HG03354 (cell line): ENCODE data around the gene FNDC3A.
"Not testable (repeated sequence)": the region's sequence is repeated elsewhere in the genome, so short reads cannot be mapped to it uniquely, and the experiment has no call there.

ENCODE experiments used
- ATAC-seq: cut with Tn5 transposase; IDR thresholded peaks from one replicate; pipeline ENCODE4 v1.9.1; 2021; ENCODE audit warnings: mild to moderate bottlenecking; ENCODE audit not compliant: unreplicated experiment, poor library complexity, severe bottlenecking

Gene FNDC3A

GRCh38 chr13:49116873-49117272 is 141.2 kb downstream of the FNDC3A start:
- ATAC-seq, result no peak

DNA sequence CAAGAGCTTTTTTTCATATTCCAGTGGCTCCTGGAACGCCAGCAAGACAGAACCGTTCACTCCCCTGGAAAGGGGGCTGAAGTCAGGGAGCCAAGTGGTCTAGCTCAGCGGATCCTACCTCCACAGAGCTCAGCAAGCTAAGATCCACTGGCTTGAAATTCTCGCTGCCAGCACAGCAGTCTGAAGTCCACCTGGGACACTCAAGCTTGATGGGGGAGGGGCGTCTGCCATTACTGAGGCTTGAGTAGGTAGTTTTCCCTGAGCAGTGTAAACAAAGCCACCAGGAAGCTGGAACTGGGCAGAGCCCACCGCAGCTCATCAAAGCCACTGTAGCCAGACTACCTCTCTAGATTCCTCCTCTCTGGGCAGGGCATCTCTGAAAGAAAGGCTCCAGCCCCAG is 142.7 kb downstream of the FNDC3A start:
- ATAC-seq, result not testable (repeated sequence)

DNA sequence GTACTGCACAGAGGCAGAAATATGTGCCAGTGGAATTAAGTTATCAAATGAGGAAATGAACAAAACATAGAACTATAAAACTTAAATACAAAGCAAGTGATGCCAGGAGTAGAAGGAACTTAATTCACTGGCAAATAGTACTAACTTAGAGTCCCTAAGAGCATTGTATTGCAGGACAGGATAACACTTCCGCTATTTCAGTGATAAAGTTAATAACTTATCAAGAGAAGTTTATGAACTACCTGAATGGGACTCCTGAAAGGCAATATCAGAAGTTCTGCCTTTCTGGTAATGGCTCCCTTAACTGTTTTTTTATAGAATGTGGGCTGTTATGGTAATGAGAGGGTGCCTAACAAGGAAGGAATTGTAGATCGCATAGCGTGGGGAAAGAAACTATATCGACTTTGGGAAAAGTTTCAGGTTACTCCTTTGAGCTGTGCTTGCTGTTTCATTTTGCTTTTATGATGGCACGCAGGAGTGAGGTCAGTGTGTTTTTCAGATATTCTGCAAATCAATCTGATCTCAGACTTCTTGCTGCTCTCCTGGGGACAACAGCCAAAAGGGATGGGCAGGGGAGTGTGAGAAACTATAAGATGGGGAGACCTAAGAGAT is 149.1 kb downstream of the FNDC3A start:
- no peak for ATAC-seq

DNA sequence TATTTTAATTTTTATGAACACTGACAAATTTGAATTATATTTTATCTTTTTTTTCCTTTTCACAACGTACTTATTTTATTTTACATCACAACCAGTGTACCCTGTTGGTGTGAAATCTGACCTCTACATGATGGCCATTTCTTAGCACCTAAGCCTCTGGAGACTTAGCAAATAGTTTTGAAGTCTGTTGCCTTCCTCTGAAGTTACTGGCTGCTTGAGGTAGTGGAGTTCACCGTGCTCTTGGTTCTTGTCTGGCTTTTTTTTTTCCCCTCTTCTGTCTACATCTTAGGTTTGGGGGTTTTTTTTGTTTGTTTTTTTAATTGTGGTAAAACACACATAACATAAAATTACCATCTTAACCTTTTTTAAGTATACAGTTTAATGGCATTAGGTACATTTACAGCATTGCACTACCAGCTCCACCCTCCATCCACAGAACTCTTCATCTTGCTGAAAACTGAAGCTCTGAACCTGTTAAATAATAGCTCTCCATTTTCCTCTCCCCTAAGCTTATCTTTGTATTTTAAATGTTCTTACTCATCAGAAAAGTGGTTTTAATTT is 150.3 kb downstream of the FNDC3A start:
- ATAC-seq, result no peak

DNA sequence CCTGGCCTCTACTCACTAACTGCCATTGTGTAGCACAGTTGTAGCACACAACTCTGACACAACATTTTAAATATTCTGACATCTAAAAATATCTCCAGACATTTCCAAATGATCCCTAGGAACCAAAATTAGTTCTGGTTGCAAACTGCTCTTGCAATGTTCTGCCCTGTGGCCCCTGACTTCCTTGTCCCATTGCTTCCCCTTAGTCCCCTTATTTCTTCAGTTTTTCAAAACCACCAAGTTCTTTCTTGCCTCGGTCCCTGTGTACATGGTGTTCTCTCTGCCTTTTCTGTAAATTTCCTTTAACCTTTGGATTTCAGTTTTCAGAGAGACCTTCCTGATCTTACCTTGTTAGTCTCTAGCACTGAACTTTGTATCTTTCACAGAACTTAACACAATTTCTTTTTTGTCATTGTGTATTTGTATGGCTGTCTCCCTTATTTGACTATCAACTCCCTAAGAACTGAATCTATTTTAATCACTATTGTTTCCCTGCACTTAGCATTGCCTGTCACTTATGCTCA is 156.8 kb downstream of the FNDC3A start:
- no peak for ATAC-seq

DNA sequence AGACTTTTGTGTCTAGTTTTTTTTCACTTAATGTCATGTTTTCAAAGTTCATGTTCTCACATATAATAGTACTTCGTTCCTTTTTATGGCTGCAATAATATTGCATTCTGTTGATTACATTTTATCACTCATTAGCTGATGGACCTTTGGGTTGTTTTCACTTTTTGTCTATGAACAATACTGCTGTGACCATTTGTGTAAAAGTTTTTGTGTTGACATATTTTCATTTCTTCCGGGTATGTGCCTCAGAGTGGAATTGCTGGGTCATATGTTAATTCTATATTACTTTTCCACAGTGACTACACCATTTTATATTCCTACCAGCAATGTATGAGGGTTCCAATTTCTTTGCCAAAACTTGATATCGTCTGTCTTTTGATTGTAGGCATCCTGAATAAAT is 158.6 kb downstream of the FNDC3A start:
- ATAC-seq, result no peak

DNA sequence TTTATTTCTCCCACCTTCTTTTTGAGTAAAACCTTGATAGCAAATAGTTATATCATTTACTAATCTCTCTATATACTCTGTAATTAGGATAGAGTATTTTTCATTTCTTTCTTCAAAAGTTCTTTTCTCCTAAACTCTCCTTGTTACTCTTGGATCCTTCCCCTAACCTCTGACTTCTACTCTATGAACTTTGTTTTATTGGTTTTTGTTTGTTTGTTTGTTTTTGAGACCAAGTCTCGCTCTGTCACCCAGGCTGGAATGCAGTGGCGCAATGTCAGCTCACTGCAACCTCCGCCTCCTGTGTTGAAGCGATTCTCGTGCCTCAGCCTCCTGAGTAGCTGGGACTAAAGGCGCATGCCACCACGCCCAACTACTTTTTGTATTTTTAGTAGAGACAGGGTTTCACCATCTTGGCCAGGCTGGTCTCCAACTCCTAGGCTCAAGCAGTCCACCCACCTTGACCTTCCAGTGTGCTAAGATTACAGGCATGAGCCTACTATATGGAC is 161.5 kb downstream of the FNDC3A start:
- not testable (repeated sequence) for ATAC-seq

GRCh38 chr13:49140910-49141611 is 165.3 kb downstream of the FNDC3A start:
- no peak for ATAC-seq

DNA sequence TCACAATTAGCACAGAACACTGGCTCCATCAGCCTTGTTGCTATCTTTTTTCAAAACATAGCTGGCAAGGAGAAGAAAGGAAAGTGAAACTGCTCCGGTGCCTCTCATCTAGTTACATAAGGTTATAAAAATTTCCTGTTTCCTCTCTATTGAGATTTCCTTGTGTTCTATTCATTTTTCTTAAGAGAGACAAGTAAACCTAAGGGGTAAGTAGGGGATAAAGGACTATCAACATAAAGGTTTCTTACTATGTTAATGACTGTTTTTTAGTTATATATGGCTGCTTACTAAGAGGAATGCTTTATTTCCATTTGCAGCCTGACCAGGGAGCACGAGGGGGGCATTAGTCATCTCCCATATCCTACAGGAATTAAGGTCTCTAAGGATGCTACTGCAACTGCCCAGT is 171.2 kb downstream of the FNDC3A start:
- peak; percentile 52 for ATAC-seq

- no peak for ATAC-seq
Observed at GRCh38 chr13:49148405-49148804, 172.7 kb downstream of the FNDC3A start.

- not testable (repeated sequence) for ATAC-seq
Observed at GRCh38 chr13:49157955-49158584, 182.4 kb downstream of the FNDC3A start.

GRCh38 chr13:49163162-49163561 is 187.4 kb downstream of the FNDC3A start:
- not testable (repeated sequence) for ATAC-seq

DNA sequence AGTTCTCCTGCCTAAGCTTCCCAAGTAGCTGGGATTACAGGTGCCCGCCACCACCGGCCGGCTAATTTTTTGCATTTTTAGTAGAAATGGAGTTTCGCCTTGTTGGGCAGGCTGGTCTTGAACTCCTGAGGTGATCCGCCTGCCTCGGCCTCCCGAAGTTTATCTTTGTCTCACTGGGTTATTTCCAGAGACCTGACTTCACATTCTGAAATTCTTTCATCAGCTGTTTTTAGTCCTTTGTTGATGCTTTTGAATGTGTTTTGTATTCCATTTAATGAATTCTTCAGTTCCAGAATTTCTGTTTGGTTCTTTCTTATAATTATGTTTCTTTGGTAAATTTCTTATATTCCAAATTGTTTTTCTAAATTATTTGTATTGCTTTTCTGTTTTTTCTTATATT is 189.0 kb downstream of the FNDC3A start:
- no peak for ATAC-seq

- ATAC-seq, result no peak
Observed at GRCh38 chr13:49165798-49166752, 190.4 kb downstream of the FNDC3A start.

GRCh38 chr13:49171359-49171758 is 195.6 kb downstream of the FNDC3A start:
- no peak for ATAC-seq

DNA sequence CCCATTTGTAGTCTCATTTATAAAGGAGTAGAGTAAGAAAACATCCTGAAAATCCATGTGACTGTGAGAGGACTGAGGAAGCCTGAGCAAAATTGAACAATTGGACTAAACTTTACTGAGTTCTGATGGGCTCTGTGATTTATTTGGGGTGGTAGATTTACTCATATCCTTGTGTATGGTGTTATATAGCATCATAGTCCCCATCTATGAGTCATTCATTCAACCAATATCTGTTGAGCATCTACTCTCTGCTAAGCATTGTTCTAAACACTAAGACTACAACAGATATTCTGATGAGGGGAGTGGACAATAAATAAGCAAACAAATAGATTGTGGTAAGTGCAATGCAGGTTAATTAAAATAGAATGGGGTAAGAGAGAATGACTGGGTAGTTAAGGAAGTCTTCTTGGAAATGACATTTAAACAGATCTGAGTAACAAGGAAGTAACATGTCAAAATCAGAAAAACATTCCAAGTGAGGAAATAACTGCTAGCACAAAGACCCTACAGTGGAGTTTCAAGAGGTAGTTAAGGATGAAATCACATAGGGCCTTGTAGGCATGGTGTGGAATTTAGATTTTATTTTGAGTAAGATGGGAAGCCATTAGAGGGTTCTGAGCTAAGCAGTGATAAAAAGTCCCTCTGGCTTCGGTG is 208.1 kb downstream of the FNDC3A start:
- no peak for ATAC-seq

DNA sequence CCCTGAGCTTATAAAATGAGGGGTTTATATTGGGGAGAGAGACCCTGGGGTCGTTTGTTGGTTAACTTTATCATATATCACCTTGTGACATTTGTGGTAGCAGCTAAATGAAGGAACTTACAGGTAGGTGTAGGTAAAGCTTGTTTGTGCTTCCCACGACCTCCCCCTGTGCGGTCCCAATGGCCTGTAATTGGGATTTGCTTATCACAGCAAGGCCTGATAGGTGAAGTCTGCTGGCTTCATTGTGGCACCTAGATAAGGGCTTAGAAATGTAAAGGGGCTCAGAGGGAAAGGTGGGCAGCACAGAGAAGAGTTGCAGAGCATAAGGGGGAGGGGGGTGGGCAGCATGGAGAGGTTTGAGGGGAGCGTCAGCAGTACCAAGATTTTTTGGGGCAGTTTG is 208.9 kb downstream of the FNDC3A start:
- ATAC-seq, result no peak

DNA sequence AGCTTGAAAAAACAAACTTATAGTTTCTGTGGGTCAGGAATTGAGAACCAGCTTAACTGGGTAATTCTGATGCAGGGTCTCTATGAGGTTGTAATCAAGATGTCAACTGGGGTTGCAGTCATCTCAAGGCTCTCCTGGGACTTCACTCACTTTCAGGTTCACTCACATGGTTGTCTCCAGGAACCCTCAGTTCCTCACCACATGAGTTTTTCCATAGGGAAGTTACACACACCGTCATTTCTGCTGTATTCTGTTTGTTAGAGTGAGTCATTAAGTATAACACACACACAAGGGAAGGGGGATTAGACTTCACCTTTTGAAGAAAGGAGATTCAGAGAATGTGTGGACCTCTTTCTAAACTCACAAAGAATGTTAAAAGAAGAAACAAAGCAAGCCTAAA is 209.6 kb downstream of the FNDC3A start:
- ATAC-seq, result no peak

DNA sequence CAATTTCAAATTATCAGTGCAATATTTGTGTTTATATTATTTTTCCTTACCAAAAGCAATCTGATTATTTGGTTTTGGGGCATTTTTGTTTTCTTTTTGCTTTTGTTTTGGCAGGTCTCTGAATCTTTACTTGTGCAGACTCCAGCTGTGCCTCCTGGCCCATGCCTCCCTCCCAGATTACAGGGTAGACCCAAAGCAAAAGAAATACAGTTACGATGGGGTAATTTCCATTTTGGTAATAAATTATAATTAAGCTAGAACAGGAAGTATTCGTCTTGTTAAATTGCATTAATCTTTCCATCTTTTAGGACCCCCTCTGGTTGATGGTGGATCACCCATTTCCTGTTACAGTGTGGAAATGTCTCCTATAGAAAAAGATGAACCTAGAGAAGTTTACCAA is 215.2 kb downstream of the FNDC3A start:
- ATAC-seq, result no peak
